Epidermal melanocyte (primary cell): Measurements from ENCODE around the gene LPP.
"Not testable (repeated sequence)": the region's sequence is repeated elsewhere in the genome, so short reads cannot be mapped to it uniquely, and the experiment has no call there.

Experiments used
- DNase-seq: peaks from one replicate; pipeline ENCODE4 v3.0.0; 2011; ENCODE audit warnings: low spot score; ENCODE audit not compliant: insufficient read length

The LPP gene

GRCh38 chr3:188431553-188431952, 277.6 kb downstream of the LPP start:
- DNase-seq: no peak

GRCh38 chr3:188432802-188433520, 279.0 kb downstream of the LPP start:
- no peak for DNase-seq

GRCh38 chr3:188433521-188434150, 279.7 kb downstream of the LPP start:
- DNase-seq: no peak

DNA sequence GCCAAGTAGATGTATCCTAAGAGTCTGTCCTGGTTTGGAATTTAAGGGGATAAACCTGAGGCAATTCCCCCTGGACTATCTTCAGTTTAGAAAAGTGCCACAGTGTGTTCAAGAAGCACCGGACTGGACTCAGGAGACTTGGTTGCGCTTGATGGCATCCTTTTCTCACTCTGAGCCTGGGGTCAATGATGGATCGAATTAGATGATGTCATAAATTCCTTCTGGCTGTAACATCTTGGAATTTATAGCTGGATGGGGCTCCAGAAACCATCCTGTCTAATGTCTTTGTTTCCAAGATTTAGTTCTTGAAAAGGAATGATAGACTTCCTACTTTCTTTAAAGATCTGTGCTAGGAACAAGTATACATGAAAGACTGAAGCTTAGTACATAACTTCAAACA, 280.6 kb downstream of the LPP start:
- DNase-seq: no peak

DNA sequence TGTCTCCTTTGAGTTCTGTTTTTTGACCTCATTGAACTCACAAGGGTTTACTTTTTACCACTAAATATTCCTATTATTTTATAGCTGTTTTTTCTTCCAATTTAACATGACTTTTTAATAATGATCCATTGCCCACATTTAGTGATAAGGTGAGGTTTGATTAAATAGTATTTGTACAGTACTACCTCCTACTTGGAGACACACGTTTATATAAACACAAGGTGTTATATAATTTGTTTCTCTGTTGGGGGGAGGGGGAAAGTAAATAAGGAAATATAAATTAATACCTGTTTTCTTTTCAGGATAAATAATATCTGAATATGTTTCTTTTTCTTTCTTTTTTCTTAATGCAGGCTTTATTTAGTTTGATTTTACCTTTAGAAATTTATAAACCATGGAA, 281.3 kb downstream of the LPP start:
- no peak for DNase-seq

- DNase-seq: no peak
These were observed 284.0 kb downstream of the LPP start for GRCh38 chr3:188437926-188438325.

- no peak for DNase-seq
These were observed 285.1 kb downstream of the LPP start for GRCh38 chr3:188439080-188439479.

- DNase-seq: no peak
These were observed 286.5 kb downstream of the LPP start for GRCh38 chr3:188440340-188440972.

DNA sequence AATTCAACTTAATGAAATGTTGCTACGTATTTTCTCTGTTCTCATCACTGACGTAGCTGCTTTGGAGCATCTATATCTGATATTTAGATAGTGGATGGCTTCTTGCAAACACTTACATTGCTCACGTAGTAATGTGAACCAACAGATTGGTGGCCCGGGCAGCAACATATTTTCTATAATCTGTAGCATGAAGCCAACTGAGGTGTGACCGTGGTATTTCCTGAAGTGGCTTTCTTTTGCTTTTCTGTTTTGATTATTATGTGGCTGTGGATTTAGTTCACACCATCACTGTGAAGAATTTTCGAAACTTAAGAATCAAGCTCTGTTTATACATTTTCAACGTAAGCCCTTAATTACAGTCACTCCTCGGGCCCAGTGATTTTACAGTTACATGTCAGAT, 288.5 kb downstream of the LPP start:
- no peak for DNase-seq

- not testable (repeated sequence) for DNase-seq
These were observed 291.2 kb downstream of the LPP start for GRCh38 chr3:188445175-188445574.

DNA sequence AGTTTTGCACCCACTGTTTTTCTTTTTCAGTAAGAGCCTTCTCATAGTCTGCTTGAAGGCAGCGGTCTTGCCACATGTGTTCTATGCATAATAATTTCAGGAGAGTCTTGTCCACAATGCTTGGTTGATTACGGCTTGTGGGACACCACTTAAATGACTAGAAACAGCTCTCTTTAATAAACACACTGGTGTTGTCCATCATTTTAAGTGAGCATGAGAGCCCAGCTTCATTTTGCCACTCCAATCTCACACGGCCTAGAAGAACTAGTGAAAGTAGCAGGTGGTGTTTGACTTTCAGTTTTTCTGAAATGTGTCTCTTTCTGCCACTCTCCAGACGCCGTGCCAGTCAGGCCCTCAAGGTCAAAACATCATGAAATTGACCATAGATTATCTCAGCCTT, 292.1 kb downstream of the LPP start:
- DNase-seq: no peak

GRCh38 chr3:188446766-188447165, 292.8 kb downstream of the LPP start:
- DNase-seq: no peak

DNA sequence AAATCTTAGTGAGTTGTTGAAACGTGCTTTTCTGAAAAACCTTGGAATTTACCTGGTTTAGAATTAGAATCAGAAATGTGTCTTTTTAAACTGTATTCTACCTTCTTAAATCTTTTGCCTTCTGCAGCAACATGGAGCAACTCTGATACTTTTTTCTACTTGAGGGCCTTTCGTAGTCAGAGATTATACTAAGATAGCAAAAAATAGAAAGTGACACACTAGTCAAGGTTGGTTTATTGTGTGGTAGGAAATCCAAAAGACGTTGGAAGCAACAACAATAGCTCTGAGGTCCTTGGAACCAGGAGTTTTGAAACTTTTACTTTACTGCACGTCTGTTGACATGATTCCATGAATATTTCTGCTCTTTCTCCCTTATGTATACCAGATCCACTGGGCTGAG, 294.9 kb downstream of the LPP start:
- DNase-seq: no peak

GRCh38 chr3:188449421-188449820, 295.5 kb downstream of the LPP start:
- no peak for DNase-seq

DNA sequence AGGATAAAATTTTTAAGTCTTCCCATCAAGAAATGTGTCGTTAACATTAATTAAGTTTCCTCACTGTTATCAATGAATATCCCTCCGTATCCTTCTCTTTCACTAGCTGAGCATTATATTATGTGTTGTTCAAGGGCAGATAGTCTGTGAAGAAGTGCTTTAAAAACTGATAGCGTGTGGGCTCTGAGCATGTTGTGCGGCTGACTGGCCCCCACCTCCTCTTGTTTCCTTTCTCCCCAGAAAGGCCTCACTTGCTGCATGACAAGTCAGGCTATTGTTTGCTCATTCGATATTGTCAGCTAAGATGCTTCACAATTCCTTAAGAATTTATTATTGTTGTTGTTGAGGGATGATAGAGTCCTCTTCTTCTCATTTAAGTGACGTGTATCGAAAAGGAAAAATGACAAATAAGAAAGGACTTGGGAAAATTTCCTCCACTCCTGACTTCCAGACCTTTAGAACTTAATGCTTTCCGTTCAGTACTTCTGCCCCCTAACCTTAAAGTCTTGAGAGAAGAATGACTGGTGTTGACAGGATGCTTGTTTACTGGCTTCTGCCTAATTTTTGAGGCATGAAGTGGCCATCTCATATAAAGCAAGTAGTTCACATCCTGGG, 298.3 kb downstream of the LPP start:
- no peak for DNase-seq

GRCh38 chr3:188453431-188454384, 299.8 kb downstream of the LPP start:
- no peak for DNase-seq

DNA sequence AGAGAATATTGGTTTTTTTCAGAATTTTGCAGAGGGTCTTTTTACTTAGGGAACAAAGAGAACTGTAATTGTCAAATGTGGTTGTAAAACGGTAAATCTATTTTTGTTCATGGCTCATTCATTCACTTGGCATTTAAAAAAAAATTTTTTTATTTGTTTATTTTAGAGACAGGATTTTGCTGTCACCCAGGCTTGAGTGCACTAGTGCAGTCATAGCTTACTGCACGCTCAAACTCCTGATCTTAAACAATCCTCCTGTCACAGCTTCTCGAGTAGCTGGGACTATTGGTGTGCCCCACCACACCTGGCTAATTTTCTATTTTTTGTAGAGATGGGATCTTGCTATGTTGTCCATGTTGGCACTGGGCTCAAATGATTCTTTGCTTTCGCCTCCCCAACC, 301.8 kb downstream of the LPP start:
- no peak for DNase-seq

DNA sequence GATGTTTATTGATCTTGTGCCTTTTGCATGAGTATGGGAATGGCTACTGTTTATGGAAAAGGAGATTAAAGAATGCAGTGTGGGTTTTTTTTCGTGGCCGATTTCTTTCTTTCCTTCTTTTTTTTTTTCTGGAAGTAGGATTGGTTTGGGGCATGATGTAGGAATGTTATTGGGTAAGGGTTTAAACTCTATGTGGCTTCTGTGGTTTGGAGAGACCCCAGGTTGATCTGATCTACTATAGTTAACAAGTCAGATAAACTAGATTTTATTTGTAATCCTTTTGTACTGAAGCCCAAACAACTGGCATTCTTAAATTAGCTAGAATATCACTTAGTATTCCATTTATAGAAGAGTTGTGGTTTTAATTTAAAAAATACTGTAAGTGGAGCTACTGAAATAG, 304.8 kb downstream of the LPP start:
- no peak for DNase-seq

DNA sequence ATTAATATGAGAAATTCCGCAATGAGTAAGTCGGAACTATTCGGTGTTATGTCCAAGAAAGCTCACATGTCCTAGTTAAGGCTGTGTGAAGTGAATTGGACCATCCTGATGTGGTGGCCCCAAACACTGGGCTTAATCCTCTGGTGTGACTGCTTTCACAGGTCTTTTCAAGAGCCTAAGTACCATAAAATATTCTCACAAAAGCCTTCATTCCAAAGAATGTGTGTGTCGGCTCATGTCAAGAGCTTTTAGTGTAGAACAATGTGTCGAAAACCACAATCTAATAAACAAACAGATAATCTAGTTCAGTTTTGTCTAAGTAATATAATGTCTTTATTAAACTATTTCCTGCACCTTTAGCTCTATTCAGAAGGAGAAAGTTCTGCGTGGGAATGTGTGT, 311.4 kb downstream of the LPP start:
- no peak for DNase-seq

GRCh38 chr3:188468196-188468595, 314.2 kb downstream of the LPP start:
- DNase-seq: no peak

GRCh38 chr3:188468662-188469061, 314.7 kb downstream of the LPP start:
- no peak for DNase-seq
